Activated CD8-positive, alpha-beta memory T cell treated with anti-CD3 and anti-CD28 coated beads, Interleukin-2, amount 50 U/mL, for 1 hour (primary cell): ENCODE measurements around the gene LRRC4B.
"Not testable (repeated sequence)": the region's sequence is repeated elsewhere in the genome, so short reads cannot be mapped to it uniquely, and the experiment has no call there.

Source experiments
- DNase-seq: peaks from one replicate; pipeline ENCODE4 v3.0.0-alpha.2; 2020; ENCODE audit errors: extremely low read depth

Gene LRRC4B

GRCh38 chr19:50485284-50485955 lies 82.8 kb downstream of the LRRC4B start:
- DNase-seq = no peak

GRCh38 chr19:50482916-50483315 lies 85.3 kb downstream of the LRRC4B start:
- no peak for DNase-seq

GRCh38 chr19:50482271-50482855 lies 85.9 kb downstream of the LRRC4B start:
- DNase-seq = no peak

- DNase-seq = no peak
Observed at GRCh38 chr19:50481351-50482149, 86.7 kb downstream of the LRRC4B start.

- no peak for DNase-seq
Observed at GRCh38 chr19:50480281-50481111, 87.7 kb downstream of the LRRC4B start.

GRCh38 chr19:50479761-50480251 lies 88.4 kb downstream of the LRRC4B start:
- no peak for DNase-seq

- DNase-seq = no peak
Observed at GRCh38 chr19:50478901-50479715, 89.1 kb downstream of the LRRC4B start.

GRCh38 chr19:50477751-50478515 lies 90.3 kb downstream of the LRRC4B start:
- no peak for DNase-seq

- no peak for DNase-seq
Observed at GRCh38 chr19:50476907-50477238, 91.4 kb downstream of the LRRC4B start.

GRCh38 chr19:50476224-50476906 lies 91.9 kb downstream of the LRRC4B start, which contains the start of the genes EMC10 and GARIN5A:
EMC10 (plus strand) TSS chr19:50476507; CDS start chr19:50476545, 38 bp downstream.
GARIN5A (minus strand) TSS chr19:50476848; CDS start chr19:50476388, 460 bp downstream.
- peak; percentile 78 for DNase-seq

- DNase-seq = no peak
Observed at GRCh38 chr19:50475736-50476223, 92.5 kb downstream of the LRRC4B start.

- no peak for DNase-seq
Observed at GRCh38 chr19:50475101-50475568, 93.1 kb downstream of the LRRC4B start.

GRCh38 chr19:50473336-50473735 lies 94.9 kb downstream of the LRRC4B start:
- DNase-seq = not testable (repeated sequence)

GRCh38 chr19:50468818-50469217 lies 99.4 kb downstream of the LRRC4B start:
- DNase-seq = no peak

- DNase-seq = no peak
Observed at GRCh38 chr19:50467566-50467965, 100.7 kb downstream of the LRRC4B start.
